GM19238 (cell line): ENCODE results near the gene KCNA4.
"Not testable (repeated sequence)": the region's sequence is repeated elsewhere in the genome, so short reads cannot be mapped to it uniquely, and the experiment has no call there.

Experiments
- DNase-seq: peaks from one replicate; pipeline ENCODE4 v3.0.0; 2011; ENCODE audit warnings: low spot score; ENCODE audit not compliant: insufficient read length

Gene KCNA4

DNA sequence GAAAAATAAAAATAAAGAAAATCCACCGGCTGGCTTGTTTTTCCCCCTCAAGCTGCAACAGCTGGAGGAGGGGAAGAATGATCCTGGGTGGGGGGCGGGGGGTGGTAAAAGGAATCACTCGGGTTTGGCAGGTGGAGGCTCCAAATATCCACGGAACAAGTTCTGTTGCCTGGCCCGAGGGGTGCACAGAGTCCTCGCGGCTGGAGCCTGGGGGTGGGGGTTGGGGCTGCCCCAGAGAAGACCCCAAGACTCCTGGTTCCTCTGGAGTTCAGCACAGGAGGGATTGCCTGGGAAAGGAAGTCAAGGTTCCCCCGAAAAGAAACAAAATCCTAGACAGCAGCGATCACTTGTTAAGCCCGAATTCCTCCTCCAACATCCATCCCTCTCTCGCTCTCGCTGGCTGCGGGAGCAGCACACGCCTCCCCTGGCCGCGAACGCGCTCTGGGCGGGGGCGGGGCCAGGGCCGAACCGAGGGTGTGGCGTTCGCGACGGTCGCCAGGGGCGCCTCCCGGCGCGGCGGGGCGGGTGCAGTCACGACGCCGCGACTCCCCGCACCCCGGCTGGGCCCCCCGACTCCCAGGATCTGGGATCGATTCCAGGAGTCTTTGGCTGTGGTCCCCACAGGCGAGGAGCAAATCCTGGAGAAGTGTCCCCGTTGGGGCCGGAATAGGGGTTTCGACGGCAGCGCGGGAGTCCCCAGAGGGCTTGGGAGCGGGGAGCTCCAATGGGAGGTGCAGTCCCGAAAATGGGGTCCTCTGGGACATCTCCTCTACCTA lies at the start of gene KCNA4:
TSS of gene KCNA4 (minus strand) at position 443 of the 776 bp plus-strand sequence. CDS start 4,352 bp downstream, outside the sequence.
- no peak for DNase-seq

DNA sequence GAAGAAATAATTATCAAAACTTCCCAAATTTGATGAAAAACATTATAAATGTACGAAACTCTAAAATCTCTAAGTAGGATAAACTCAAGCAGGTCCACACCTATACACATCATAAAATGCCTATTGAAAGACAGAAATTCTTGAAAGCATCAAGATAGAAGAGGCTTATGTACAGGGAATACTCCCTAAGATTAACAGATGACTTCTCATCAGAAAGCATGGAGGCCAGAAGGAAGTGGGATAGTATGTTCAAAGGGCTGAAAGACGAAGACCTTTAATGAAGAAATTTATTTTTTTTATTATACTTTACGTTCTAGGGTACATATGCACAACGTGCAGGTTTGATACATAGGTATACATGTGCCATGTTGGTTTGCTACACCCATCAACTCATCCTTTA lies 45.3 kb upstream of the KCNA4 start:
- no peak for DNase-seq

DNA sequence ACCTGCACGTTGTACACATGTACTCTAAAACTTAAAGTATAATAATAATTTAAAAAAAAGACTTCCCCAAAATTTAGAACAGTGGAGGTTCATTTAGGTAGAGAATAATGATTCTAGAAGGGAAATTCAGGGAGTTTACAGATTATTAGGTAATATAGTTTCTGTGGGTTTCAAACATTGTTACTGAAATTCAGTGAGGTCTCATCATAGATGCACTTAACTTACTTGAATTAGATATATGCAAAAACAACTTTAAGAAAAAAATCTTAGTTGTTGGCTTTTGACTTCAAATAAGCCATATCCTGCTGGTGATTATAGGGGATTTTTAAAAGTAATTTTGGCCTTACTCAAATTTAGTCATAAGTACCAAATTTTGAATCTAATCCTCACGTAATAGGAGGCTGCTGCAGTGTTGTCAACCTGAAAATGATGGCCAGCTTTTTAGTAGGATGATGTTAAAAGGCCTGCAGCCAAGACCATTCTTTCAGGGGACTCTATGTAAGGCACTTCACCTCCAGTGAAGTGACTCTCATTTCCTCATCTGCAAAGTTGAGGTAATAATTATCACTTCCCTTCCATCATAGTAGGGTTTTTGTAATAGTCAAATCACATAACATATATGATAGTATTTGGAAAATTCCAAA lies 42.5 kb upstream of the KCNA4 start:
- DNase-seq = no peak

DNA sequence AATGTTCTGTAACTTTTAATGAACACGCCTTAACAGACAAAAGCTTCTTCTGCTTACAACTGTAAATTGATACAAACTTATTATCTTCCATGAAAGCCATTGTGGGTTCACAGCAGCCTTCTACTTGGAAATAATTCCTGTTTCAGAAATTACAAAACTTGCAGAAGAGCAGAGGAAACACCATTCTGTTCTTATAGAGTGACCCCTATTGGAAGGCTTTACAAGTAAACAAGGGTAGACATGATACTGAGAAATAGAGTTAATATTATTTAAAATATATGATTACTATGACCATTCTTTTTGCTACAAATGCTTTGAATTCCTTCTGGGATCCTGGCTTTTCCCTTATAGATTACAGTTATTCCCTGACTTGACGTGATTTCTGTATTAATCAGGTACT lies 32.4 kb upstream of the KCNA4 start:
- no peak for DNase-seq

DNA sequence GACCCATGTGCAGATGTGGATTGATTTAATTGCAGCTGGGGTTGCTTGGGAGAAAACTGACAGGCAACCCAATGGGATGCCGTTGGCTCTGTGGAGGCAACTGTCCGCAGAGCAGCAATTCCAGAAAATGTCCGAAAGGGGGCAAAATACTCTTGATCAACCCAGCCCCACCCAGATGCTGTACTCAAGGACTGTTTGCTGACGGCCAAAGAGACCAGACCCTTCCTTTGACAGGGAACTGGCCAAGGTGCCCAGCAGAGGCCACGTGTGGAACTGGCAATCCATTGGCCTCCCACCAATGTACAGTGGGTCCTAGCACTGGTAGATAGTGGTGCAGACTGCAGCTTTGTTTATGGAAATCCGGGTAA lies 29.7 kb upstream of the KCNA4 start:
- no peak for DNase-seq

DNA sequence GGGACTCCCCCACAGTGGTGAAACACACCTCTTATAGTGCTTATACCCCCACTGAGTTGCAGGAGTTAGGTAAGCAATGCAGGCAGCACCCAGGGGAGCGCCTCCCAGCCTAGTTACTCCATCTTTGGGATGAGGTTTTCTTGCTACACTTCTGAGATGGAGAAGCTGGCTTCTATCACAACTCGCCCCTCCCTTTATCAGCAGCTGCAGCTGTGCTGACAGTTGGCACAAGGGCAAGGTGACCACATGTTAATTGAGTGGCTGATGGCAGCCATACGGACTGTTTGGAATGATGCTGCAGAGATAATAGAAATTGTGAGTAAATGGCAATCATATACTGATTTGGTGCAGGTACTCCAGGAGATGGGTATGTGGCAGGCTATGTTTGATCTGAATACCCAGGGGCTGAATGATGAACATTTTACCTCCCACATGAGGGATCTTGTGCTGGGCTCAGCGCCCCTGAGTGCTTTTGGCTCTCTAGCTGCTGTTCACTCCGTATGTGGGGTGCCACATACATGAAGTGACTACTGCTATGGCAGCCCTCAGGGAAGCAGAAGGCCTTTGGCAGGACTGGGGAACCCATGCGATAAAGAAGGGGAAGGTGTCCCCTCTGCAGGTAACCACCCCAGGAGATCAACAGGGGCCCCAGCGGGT lies 29.2 kb upstream of the KCNA4 start:
- DNase-seq = no peak

DNA sequence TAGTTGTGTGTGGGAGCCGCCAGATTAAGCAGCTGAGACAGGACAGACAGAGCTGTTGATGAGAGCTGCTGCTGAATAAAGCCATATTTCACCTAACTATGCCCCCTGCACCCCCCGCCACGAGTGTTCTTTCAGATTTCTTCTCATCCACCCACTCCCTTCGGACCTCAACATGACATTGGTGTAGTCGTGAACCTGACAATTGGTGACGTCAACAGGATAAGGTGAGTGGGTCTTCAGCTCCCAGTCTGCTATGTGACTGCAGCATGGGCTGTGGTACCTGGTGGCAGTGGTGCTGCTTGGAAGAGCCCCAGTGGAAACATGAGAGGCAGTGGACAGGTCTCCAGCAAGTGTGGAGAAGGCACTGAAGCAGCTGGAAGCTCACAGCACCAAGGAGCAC lies 28.3 kb upstream of the KCNA4 start:
- no peak for DNase-seq

DNA sequence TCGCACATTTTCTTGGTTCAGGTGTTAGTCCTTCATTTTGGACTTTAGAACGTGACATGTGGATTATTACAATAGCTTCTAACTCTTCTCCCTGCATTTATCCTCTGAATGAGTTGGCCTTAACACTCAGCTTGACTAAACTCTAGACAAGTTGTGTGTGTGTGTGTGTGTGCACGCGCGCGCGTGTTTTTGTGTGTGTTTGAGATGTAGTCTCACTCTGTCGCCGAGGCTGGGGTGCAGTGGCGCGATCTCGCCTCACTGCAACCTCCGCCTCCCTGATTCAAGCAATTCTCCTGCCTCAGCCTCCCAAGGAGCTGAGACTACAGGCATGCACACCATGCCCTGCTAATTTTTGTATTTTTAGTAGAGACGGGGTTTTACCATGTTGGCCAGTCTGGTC lies 24.3 kb upstream of the KCNA4 start:
- DNase-seq = no peak

DNA sequence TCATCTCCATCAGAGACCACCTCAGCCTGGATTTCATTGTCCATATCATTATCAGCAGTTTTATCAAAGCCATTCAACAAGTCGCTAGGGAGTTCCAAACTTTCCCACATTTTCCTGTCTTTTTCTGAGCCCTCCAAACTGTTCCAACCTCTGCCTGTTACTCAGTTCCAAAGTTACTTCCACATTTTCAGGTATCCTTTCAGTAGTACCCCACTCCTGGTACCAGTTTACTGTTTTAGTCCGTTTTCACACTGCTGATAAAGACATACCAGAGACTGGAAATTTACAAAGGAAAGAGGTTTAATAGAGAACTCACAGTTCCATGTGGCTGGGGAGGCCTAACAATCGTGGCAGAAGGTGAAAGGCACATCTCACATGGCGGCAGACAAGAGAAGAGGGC lies 17.9 kb upstream of the KCNA4 start:
- not testable (repeated sequence) for DNase-seq

DNA sequence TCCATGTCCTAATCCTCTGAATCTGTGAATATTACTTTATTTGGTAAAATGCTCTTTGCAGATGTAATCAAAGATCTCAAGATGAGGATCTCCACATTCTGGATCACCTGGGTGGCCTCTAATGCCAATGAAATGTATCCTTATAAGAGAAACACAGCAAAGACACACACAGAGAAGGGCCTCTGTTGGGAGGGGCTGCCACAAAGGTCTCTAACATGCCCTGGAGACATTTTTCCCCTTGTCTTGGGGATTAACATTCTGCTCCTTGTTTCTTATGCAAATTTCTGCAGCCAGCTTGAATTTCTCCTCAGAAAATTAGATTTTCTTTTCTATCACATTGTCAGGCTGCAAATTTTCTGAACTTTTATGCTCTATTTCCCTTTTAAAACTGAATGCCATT lies 17.3 kb upstream of the KCNA4 start:
- DNase-seq = not testable (repeated sequence)

DNA sequence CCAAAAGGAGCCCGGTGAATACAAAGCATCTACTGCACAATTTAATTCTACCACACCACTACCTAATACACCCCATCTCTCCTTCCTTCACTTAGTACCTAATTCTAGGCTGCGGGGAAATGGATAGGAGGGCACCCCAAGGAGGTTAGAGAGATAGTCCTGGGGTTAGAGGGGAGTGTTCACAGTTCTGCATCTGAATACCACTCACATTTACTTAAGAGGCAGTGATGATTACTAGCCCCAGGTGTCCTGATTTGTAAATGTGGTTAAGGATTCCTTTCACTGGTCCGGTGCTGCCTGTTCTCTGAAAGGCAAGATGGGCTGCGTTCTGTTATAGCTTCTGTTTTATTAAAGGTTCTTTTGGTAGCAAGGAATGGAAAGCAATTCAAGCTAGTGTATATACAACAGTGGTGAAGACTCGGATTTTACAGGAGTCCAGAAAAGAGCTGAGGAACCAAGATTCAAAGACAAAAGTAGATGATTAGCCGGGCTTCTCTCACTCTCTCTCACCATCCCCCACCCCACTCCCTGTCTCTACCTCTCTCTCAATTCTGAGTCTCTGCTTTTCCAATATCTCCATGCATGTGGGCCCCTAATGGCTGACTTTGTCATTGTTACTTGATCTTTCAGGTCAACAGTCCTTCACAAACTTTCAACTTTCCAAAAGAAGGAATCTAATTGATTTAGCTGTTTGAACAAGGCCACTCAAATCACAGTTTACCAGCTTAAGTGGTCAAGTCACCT lies 8.7 kb upstream of the KCNA4 start:
- DNase-seq = no peak

DNA sequence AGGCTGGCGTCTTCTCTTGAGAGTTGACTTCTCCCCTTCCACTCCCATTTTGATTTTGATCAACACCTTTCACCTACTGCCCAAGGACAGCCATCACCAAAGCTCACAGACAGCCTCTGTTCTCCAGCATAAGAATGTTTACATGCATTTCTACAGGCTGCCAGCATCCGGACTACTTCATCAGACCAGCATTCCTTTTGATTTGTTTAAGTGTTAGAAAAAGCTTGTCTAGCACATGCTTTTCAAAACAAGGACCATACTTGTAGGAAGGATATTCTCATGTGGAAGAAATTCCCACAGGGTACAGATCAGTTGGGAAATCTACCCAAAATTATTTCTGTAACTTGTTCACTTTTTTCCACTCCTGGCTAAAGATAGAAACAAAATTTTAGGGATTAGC lies 6.2 kb upstream of the KCNA4 start:
- no peak for DNase-seq

DNA sequence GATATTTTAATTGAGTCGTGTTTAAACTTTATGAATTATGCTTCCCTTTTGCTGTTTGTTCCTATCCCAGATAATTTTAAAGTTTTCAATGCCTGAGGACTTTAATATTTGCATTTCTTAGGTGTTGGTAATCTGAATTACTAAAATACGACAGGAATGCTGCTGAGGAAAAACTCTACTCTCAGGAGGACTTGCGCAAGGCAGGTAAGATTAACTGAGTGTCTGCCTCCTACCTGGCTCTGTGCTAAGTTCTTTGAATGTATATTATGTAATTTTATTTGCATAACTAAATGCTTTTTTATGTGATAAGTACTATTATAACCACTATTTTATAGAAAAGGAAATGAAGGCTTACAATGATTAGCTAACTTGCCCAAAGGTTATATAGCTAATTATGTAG lies 2.7 kb upstream of the KCNA4 start:
- no peak for DNase-seq

DNA sequence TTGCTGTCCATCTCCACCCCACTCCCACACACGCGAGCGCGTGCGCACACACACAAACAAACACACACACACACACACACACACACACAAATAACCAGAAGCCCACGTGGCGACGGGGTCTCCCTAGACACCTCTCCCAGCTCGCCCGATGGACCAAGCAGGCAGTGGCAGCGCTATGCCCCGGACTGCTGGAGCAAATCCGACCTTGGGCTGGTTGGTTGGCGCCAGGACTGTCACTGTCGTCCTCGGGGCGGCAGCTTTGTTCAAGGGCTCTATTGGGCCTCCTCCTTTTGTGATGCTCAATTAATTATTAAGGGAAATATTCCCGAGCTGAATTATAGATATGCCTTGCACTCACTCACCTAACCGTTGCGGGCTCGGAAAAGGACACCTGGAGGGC lies 1.7 kb upstream of the KCNA4 start:
- DNase-seq = no peak

DNA sequence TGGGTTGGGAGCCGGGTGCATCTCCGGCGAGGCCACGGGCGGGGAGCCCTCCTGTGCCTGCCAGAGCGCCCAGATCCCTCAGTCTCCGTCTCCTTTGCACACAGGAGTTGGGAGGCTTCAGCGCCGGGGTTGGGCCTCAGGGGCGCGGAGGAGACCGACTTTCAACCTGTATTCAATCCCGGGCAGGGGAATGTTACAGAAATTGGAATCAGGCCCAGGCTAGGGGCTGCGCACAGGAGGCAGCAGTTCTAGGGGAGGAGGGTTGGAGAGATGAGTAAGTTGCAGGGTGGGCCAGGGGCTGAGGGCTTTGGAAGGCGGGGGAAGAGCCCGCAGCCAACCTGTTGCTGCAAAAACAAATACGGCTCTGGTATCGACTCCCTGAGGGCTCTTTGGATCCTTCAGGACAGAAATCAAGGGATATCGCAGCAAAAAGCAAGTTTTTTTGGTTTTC lies 640 bp upstream of the KCNA4 start:
- no peak for DNase-seq

DNA sequence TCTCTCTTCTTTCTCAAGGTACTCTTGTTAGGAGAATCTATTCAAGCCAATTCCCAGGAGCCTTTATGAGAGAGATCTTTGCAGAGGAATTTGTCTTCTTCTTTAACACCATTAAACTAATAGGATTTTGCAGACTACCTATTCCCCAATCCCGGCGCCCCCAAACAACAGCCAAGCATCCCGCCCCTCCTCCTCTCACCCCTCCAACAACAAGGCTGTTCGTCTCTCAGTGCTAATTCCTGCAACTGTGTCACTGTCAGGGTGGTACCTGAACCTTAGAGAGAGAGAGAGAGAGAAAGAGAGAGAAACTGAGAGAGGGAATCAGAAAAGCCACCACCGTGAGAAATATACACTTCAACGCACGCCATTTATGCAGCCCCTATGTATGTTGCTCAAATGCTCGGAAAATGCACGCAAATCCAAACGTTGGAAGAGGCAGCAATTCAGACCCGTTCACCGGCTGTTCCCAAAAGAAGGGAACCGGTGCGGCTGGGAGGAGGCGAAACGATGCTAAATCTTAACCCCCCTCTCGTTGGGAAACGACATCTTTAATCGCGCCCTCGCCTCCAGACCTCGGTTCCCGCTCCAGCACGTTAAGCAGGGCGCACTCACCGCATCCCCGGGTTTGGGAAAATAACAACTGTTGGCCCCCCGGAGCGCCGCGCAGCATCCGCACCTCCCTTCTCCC lies 961 bp downstream of the KCNA4 start:
- DNase-seq = no peak

DNA sequence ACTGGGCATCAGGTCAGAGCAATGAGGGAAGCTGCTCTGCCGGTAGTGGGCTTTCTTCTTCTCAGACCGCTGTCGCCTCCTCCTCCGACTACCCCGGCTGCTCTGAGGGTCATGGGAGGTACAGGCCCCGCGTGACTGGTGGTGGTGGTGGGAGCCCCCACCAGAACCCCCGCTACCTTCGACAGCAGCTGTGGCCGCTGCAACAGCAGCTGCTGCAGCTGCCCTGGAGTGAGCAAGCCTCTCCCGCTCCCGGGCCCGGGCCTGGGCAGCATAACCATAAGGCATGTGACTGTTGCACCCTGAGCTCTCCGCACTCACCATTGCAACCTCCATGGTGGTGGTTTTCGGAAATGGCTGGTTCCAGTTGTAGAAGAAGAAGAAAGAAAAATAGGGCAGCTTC lies 4.5 kb downstream of the KCNA4 start:
- DNase-seq = no peak

DNA sequence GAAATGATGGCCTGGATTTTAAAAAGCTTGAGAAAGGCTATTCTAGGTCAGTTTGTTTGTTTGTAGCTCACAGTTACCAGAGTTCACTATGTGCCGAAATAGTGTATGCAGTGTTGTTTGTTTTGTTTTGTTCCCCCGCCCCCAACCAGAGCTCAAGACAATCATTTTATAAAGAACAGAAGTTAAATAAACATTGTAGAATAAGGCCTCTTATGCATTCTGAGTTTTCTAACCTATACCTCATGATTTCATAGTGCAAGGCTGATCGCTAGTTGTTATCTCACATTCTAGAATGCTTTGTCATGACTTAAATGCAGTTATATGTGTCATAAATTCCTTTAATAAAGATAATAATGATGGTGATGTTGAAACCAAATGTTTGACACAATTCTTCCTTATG lies 7.8 kb downstream of the KCNA4 start:
- no peak for DNase-seq

DNA sequence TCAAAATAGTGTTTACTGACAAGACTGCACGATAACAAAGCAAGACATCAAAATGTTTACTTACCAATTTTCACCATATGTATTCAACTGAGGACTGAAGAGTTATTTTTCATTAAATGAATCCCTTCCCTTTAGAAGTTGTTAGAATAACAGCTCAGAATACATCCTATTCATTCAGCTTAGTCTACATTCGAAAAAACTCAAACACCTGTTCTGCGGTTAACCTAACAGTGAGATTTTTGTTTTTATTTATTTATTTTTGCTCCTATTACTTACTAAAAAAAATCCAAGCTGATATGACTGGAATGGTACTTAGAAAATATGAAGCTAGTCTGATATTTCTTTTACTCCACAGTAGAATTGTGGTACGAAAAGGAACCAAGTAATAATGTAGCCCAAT lies 10.0 kb downstream of the KCNA4 start:
- no peak for DNase-seq

DNA sequence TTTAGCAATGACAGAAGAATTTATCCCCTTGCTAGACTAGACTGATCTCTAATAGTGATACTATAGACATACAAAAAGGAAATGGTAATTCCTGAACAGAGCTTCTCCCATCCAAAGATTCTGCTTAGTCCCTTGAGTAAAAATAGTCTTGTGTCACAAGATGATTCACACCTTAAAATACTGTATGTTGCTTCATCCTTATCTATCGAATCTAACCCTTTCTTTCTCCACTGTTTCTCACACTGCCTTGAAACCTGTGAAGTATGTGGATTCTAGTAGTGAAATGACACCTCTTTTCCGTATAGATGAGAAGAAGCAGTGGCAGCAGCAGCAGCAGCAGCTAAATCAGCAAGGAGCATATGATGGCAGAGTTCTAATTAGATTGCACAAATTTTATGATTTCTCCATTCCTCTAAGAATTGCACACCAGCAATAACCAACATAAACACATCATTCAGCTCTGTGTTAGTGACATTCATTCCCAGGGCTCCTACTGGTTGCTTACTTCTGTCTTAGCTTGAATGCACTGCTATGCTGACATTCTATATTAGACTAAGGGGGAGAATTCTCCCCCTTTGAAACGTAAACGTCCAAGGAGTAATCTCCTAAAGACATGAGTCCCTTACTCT lies 14.6 kb downstream of the KCNA4 start:
- DNase-seq = no peak
